GM18507 (cell line): ENCODE measurements around the gene AK9.
"Not testable (repeated sequence)": the region's sequence is repeated elsewhere in the genome, so short reads cannot be mapped to it uniquely, and the experiment has no call there.

Experiments used
- DNase-seq: peaks from one replicate; pipeline ENCODE4 v3.0.0; 2011; ENCODE audit warnings: low read depth; ENCODE audit not compliant: insufficient read length; ENCODE audit errors: extremely low spot score
- FAIRE-seq: peaks from 2 replicates; lab custom pipeline; 2011; peaks lifted over from hg19 to GRCh38; lab: Jason Lieb, UNC

AK9 gene

DNA sequence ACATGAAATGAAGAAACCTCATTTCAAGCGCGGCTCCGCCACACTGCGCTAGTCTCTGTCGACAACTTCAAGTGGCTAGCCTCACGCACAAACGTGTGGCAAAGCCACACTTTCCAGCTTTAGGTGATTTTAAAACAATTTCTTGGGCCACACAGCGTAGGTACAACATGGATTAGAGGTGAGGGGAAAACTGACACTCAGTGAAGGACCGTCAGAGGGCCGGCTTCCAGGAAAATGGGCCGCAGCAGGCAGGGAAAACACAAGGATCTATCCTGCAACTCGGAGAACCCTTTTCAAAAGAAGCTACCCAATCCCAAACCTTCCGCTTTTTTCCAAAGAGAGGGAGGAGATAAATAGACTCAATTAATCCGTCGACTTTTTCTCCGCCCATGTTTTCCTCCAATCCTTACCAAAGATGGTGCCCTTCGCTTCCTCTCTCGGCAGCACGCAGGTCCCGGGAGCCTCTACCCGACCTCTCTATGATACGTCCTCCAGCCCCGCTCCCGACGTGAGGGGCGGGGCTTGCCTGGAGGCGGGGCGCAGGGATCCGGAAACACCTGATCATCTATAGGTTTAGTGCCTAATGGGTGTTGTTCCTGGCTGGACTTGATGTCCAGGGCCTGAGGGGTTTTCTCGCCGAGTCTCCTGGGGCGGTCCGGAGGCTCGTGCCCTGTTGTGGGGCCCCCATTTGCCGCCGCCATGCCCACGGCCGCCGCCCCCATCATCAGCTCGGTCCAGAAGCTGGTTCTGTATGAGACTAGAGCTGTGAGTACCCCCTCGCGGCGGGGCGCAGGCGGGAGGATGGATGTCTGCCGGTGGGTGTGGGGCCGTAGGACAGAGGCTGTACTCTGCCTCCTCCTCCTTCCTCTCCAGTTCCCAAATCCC lies at the start of gene AK9, which contains the start of gene FIG4:
Gene AK9 (minus strand): TSS at position 466 of the 885 bp plus-strand sequence. CDS start 15,457 bp downstream, outside the sequence.
Gene FIG4 (plus strand): TSS at position 560 of the 885 bp plus-strand sequence. CDS start 140 bp downstream, at position 700.
- DNase-seq (peak; percentile 82), FAIRE-seq (peak; percentile 97)

DNA sequence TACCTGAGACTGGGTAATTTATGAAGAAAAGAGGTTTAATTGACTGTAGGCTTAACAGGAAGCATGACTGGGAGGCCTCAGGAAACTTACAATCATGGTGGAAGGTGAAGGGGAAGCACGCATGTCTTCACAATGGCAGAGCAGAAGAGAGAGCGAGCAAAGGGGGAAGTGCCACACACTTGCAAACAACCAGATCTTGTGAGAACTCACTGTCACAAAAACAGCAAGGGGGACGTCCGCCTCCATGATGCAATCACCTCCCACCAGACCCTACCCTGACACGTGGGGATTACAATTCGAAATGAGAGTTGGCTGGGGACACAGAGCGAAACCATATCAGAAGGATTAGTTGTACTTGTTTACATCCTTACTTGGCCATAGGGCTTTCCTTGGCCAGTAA lies 49.8 kb upstream of the AK9 start:
- no peak for FAIRE-seq

DNA sequence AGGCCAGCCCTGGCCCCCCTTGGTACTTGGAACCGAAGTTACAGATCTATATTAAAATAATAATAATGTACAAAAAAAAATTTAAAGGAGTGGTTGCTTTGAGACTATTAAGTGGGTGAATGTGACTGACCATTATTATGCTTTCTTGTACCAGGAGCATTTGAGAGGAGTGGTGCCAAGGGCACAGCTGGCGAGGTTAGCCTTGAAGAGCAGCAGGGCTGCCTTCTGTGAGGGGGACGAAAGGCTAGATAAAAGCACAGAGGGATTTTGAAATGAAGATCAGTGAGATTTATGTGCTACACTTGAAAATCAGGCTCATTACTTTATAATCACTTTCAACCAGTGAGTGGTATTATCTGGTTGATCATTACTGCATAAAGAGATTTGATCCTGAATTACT lies 48.7 kb upstream of the AK9 start:
- DNase-seq (no peak), FAIRE-seq (no peak)

More for the DNA sequence above, 49.8 kb upstream of the AK9 start:
- DNase-seq, result no peak

DNA sequence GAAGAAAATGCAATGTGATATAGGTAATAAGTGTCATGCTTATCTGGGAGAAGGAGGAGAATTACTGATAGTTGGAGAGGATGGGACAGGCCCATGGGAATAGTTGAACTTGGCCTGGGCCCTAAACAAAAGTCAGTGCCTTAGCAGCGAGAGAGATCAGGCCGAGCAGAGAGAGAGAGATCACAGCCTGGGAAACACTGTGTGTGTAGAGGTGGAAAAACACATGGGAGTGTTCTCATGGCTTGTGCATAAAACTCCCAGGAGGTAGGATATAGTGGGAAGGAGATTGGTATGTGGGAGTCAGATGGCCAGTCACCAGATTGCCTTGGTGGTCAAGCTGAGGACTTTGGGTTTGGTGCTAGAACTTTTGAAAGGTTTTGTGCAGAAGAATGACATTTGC lies 47.7 kb upstream of the AK9 start:
- FAIRE-seq, result no peak

DNA sequence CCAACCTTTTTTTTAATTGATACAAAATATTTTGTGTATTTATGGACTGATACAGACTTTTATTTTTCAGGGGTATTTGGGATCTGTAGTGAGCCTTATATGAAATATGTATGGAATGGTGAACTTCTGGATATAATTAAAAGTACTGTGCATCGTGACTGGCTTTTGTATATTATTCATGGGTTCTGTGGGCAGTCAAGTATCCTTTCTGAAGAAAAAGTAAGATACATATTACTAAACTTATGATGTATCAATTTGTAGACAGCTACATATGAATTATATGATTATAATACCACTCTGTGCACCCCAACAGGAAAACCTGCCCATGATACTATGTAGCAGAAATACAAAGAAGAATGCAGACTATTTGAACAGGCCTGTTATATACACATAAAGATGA lies 47.3 kb upstream of the AK9 start:
- FAIRE-seq, result no peak
- DNase-seq, result no peak

More for the DNA sequence above, 47.7 kb upstream of the AK9 start:
- DNase-seq, result no peak

DNA sequence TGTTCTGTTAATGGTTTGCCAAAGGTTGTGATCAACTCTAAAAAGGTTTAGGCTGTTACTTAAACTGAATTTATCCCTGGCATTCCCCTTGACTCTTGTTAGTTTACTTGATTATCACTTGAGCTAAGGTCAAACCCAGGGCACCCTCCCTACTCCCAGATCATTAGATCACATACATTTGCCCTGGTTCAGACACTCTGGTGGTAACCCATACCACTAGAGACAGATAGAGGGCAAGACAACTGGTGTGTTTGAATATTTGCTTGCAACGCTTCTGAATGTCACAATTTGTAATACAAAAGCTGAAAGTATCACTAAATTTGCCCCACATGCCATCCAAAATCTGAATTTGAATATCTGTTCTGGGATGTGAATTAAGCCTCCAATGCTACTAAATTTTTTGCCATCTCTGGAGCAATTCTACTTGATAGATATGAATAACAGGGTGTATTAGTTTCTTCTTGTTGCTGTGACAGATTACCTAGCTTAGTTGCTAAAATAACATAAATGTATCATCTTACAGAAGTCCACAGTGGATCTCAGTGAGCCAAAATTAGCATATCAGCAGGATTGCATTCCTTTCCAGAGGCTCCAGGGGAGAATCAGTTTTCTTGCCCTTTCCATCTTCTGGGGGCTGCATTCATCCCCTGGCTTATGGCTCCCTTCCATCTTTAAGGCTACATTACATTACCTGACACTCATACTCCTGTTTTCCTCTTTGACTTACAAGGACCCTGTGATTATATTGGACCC lies 45.4 kb upstream of the AK9 start:
- FAIRE-seq (no peak), DNase-seq (no peak)

DNA sequence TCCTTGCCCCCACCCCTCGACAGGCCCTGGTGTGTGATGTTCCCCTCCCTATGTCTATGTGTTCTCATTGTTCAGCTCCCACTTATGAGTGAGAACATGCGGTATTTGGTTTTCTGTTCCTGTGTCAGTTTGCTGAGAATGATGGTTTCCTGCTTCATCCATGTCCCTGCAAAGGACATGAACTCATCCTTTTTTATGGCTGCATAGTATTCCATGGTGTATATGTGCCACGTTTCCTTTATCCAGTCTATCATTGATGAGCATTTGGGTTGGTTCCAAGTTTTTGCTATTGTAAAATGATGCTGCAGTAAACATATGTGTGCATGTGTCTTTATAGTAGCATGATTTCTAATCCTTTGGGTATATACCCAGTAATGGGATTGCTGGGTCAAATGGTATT lies 34.2 kb upstream of the AK9 start:
- not testable (repeated sequence) for FAIRE-seq, DNase-seq

DNA sequence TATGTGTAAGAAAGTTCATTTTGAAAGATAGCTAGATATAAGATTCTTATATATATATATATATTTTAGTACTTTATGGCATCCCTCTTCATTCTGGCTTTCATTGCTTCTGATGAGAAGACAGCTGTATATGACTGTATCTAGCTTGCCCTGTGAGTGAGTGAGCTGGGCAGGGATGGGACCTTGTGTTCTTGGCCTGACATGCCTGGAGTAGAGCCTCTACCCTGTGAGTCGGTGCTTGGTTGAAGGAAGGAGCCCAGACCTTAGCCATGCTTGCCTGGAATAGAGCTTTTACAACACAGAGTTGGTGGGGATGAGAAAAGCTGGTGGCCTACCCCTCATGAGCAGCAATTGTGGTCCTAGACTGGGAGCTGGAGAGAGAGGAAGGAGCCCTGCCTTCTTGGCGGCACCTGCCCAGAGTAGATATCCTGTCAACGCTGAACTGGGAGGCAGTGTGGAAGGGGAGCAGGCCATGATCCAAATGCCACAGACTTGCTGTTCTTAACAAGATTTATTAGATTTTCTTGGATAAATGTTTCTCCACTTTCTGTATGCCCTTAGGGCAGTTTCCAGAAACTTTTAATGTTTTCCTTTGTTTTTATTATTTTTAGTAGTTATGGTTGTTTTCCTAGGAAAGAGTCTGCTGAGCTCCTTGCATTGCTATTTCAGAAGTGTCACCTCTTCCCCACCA lies 31.7 kb upstream of the AK9 start:
- FAIRE-seq (no peak), DNase-seq (no peak)

DNA sequence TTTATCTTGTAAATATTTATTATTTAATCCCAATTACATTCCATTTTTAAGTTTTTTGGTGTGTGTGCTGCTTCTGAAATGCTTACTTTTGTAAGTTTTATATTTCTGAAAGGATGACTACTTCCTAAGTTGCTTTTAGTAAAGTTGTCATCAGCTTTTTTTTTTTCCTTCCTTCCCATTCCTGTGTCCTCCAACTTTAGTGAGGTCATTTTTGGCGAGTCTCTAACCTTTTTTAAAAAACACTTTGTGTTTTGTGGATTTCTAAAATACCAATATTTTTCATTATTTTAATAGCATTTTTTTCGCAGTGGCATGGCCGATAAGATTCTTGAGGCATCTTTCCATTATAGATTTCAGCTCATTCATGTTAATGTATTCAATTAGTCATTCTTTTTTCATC lies 31.0 kb upstream of the AK9 start:
- FAIRE-seq, result no peak
- DNase-seq, result no peak

DNA sequence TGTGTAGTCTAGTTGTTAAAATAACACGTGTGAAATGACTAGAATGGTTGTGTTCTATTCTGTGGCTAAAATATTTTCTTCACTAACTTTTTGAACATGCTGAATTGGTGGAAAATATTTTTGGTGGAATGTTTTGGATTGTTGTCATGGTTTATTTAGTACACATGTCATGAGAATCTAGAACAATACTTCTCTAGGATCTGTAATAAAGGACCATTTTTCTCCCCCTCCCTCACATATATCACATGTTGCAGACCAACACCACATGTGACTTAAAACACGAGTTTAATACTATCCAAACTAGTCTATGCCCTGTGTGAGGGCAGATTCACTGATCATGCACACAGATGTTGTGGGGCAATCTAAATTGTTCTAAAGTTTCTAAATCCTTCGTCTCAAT lies 29.3 kb upstream of the AK9 start:
- DNase-seq (no peak), FAIRE-seq (no peak)

DNA sequence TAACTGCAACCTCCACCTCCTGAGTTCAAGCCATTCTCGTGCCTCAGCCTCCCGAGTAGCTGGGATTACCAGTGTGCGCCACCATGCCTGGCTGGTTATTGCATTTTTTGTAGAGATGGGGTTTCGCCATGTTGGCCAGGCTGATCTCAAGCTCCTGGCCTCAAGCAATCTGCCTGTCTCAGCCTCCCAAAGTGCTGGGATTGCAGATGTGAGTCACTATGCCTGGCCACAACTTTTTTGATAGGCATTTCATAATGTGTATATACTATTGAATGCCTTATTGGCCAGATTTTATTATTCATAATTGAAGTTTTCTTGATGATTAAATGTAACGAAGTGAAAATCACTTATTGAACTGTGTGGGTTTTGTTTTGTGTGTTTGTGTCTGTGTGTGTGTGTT lies 28.0 kb upstream of the AK9 start:
- FAIRE-seq (no peak), DNase-seq (no peak)

DNA sequence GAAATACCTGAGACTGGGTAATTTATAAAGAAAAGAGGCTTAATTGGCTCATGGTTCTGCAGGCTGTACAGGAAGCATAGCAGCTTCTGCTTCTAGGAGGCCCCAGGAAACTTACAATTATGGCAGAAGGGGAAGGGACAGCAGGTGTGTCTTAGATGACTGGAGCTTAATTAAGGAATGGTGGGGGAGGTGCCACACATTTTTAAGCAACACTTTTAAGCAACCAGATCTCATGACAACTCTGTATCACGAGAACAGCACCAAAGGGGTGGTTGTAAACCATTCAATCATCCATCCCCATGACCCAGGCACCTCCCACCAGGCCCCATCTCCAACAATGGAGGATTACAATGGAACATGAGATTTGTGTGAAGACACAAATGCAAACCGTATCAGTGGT lies 27.0 kb upstream of the AK9 start:
- FAIRE-seq (no peak), DNase-seq (no peak)

DNA sequence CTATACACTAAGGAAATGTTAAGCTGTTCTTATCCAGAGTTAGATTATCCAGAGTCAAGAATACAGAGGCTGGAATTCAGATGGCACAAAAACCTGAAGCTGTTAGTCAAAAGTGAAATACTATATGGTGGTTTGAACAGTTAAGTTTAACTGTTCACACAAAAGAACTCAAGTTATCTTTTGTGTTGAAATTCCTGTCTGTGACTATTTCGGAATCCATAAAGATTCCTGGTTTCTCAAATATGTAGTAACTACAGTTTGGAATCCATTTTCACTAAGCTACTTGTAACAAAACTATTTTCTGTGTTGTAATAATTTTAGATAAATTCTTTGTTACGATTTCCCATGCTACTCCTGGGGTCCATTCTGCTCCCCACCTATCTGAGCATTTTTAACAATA lies 24.6 kb upstream of the AK9 start:
- DNase-seq (no peak), FAIRE-seq (no peak)

DNA sequence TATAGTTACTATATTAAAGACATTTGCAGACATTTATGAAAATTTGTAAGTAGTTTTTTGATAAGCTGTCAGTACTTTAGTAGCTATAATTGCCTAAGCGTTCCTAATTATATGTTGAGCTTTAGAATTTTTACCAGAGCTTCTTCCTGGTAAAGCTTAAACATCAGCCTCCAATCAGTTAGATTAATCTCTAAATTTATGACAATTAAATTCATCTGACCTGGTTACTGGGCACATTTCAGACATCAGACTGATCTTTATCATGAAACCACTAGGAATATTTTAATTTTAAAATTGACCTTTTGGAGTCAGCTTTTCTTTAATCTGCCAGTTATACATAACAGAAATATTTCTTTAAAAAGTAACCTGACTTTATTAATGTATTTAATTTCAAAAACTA lies 23.6 kb upstream of the AK9 start:
- DNase-seq, result no peak
- FAIRE-seq, result no peak

DNA sequence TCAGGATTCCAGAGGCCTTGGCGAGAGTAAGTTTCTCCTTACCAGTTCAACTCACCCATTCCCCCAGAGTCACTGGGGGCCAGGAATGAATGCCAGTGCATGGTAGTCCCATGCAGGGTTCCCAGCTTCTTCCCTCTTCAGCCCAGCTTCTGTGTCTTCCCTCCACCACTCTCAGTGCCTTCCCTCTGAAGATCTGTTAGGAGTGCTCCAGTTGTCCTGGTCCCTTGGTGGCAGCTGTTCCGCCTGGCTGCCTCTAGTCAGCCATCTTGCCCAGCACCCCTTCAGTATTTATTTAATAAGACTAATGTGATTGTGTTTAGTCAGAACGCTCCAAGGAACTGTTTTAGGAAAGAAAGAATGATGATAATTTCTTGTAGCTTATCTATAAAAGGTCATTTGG lies 23.2 kb upstream of the AK9 start:
- DNase-seq (no peak), FAIRE-seq (no peak)

DNA sequence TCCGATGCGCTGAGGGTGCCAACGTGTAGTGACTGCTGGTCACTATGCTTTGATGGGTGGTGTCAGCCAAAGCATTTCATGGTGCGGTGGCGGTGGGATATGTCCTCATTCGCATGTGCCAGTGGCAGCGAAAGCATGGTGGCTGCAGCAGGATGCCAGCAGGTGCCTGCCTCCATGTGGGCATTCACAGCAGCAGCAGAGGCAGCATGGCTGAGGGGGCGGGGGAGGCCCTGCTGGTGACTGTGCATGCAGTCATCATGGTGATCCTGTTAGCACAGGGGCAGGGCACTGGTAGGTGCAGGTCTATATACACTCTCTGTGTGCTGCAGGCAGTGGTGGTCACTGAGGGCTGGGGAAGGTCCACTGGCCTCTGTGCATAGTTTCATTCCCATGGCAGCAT lies 22.1 kb upstream of the AK9 start:
- FAIRE-seq, result no peak
- DNase-seq, result no peak

DNA sequence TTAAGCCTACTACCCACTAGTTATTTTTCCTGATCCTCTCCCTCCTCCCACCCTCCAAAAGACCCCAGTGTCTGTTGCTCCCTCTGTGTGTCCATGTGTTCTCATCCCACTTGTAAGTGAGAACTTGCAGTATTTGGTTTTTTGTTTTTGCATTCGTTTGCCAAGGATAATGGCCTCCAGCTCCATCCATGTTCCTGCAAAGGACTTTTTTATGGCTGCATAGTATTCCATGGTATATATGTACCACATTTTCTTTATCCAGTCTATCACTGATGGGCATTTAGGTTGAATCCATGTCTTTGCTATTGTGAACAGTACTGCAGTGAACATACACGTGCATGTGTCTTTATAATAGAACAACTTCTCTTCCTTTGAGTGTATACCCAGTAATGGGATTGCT lies 17.1 kb upstream of the AK9 start:
- FAIRE-seq, DNase-seq: not testable (repeated sequence)

DNA sequence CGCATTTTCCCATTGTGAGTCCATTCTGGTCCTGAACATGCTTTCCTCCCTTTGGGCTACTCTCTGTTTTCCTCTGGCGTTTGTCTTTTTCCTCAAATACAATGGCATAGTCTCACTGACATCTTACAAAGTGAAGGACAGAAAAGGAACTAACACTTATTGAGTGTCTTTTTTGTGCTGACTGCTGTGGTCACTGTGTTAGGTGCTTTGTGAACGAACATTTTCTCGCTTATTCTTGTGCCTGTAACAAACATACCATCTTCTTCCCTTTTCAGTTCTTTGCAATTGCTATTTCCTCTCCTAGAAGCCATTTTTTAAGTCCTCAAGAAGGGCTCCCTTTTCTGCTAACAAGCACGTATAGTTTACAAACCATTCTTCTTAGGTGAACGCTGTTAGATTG lies 15.5 kb upstream of the AK9 start:
- DNase-seq (no peak), FAIRE-seq (peak; percentile 48)

DNA sequence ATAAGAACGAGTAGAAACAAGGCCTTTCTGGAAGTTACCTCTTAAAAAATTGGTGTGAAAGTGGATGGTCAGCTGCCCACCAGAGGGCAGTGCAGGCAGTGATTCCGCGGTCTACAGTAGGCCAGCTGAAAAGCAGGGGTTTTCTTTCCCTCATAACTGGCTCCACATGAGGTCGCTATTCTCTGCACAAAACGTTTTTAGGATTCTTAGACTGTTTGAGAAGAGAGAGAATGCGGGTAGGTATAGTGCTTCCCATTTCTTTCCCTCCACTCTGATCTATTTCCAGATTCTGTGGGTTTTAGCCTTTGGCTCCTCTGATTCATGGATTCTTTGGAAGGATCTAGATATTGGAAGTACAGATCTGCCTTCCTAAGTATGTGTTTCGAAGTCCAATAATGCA lies 14.3 kb upstream of the AK9 start:
- peak; percentile 97 for FAIRE-seq

DNA sequence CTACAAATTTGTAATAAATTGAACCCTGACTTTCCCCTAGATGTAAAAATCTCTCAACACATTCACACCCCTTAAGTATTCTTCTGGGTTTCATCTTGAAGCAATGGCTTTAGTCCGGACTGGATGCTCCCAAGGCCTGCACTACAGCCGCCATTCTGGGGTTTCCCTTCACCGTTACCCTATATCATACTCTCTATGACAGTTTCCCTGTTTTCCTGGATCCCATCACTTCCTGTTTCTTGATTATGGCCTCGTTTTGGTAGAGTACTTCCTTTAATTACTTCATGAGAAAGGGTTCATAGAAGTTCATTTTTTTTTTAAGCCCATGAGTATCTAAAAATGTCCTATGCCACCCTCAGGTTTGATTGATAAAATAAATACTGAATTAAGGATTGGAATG lies 11.8 kb upstream of the AK9 start:
- DNase-seq, result no peak
- no peak for FAIRE-seq

More for the DNA sequence above, 14.3 kb upstream of the AK9 start:
- peak; percentile 49 for DNase-seq
